ENCODE data around the gene CELF4.

Gene CELF4

DNA sequence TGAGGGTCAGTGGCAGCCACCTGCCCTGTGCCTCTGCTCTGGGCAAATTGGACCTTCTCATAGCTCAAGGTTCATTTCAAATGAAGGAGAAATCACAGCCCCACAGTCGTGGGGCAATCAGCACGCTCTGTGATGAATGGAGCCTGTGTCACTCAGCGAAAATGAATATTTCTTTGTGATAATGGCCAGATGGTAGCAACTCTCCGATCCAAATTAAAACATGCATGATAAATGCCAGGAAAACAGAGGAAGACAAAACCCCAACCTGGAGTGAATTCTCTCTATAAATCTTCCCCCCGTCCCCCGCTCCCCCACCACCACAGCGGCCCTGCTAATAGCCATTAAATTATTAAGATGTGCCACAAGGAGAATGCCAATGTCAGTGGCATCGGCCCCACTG, 258.4 kb downstream of the CELF4 start:
- no peak for DNase-seq

DNA sequence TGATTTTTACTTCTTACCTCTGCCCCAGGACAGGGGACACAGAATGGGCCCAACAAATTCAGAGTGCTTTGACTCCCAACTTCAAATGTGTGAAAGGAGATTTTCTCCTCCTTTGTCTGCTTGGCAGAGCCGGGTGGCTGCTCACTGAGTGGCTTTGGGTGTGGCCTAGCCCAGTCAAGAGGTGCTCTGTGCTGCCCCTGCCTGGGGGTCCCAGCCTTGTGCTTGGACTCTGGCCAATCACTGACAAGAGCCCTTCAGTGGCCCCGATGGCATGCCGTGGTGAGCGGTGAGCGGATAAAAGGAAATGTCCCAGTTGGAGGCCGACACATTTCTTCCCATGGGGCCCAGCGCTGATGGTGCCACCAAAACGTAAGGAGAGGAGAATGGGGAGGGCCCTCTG, 259.2 kb downstream of the CELF4 start:
- no peak for DNase-seq

DNA sequence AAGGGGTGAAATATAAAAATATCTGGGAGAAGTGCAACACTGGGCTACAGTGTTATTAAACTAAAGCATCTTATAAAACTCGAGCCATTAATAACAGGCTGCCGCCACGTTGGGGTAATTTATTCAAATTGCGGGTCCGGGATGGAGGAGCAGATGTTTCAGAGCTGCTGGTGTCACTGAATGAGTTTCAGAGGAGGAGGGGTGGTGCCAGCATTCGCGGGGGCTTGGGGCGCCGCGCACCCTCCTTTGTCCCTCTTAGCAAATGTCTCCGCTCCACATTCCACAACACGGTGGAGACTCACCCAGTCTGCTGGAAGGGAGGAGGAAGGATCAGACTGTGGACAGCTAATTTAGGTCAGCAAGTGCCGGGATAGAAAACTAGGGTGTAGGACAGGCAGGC, 260.5 kb downstream of the CELF4 start:
- no peak for DNase-seq

DNA sequence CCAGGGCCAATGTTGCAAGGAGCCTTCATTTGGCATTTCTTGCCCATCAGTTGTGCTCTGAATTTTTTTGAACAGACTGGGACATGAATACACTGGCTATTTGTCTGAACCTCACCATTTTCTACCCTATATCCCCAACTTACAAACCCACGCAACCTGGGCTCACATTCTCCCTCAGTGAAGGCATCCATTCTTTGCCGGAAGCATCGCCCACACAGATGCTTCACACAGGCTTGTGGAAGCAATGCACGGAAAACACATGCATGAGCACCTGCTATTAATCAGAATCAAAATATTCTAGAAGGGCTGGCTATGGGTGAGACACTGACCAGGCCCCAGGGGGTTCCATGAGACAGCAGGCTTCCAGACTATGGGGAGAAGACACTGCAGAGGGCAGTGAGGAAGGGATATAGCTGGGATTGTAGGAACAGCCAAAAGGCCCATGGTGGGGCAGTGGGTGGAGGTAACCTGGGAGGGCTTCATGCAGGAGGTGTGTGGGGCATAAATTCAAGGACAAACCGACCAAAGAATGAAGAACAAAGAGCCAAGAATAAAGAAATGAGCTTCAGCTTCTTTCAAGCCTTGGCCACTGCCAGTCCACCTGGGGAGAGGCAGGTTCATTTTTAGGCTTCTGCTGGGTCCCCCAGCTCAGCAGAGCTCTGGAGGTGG, 261.5 kb downstream of the CELF4 start:
- no peak for DNase-seq

DNA sequence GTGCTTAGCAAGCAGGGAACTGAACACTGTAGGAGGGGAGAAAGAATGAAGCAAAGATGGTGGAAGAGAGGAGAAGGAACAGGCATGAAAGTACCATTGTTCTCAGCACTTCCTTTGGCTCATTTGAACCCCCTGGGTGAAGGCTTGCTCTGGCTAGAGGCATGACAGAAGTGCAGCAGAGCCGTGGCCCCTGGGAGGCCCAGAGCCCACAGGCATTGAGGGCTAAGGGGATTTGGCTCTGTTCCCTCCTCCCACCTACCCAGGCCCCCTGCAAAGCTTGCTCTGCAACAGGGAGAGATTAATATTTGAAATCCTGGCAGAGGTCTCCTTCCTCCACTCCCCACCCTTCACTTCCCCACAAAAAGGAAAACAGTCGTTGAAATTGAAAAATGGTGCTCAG, 262.6 kb downstream of the CELF4 start:
- DNase-seq, result no peak

DNA sequence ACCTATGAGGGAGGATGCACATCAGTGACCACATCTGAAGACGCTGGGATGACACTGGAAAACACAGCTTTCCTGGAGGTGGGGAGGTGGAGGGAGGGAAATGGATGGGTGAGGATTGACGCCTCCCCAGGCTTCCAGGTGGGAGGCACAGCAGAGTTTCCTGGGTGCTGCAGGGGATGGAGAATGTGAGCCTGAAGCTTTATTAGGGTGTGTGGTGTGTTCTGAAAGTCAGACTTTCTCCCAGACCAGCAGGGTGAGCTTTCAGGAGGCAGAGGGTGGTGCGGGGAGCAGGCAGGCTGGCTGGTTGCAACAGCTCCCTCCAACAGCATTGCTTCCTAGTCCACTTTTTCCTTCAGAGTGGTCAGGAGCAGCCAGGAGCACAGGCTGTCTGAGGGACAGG, 263.1 kb downstream of the CELF4 start:
- DNase-seq, result no peak

DNA sequence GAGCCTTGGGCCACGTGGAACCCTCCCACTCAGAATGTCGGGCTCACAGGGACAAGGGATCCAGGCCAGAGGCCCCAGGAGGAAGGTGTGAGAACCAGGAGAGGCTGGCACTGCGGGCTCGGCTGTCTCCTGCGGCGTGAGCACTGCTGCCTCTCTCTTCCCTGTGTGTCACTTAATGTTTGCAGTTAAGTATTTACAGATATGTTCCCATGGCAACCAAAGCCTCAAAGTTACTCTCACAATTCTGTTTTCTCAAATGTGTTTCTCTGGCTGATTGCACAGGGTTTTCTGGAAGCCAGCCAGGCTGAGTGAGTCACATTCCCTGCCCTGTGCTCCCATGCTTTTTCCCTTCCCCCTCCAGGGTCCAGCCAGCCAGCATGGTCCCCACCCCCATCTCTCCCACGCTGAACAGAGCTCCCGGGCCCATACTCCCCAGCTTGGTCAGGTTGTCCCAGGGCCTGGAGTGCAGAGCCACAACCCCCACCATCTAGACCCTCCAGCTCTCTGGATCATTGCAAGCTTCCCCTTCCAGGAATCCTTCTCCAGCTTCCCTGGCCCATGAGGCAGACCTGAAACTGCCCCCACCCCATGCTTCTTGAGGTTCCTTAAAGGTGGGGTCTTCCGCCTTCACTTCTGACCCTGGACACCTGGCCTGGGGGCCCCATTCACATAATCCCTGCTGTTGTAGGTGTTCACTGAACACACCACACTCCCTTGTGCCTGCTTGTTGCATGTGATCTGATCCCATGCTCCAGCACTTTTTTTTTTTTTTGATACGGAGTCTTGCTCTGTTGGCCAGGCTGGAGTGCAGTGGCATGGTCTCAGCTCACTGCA, 265.9 kb downstream of the CELF4 start:
- no peak for DNase-seq

DNA sequence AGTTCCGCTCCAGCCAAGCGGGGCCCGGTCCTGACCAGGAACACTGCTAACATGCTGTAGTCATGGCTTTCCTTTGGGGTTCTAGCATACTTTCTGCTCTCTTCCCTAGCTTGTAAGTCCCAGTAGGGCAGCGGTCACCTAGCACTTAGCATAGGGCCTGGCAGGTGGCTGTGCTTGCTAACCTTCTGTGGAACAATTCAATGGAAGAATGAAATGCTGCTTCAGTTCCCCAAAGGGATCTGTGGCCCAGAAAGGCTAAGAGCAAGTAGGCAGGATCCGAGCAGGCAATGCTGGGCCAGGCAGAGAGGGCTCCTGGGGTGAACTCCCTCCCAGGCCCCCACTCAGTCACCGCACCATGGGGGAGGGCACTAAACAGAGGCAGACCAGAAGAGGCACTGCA, 266.8 kb downstream of the CELF4 start:
- no peak for DNase-seq

DNA sequence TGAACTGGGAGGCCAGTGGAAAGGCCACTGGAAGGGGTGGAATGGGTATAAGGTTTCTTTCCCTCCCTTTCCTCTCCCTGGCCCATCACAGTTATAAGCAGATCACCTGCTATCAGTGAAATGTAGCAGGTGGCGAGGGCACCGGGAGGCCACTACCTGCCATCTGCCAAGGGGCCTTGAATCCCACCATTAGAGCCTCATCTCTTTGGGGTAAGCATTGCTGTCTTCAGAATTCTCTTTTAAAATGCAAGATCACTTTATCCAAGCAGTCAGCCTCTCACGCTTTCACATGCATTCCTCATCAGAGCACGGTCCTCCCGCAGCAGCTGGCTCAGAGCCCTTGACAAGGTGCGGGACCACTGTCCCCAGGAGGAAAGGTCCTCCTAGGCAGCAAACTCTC, 268.5 kb downstream of the CELF4 start:
- DNase-seq, result no peak

DNA sequence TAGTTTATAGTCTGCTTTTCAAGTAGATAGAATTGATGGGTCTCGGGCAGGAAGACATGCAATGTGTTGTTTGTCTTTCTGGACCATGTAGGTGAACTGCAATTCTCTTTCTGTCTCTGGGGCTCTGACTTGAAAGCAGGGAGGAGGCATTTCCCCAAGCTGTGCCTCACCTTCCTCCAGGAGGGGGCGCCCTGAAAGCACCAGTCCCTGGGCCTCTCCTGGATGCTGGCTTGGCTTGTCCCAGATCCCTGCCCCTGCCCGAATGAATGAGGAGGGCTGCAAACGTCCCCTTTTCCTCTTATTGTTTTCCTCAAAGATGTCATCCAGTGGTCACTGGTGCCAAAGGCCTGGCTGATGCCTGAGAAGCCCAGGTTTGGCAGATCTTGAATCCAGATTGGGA, 270.6 kb downstream of the CELF4 start:
- no peak for DNase-seq

DNA sequence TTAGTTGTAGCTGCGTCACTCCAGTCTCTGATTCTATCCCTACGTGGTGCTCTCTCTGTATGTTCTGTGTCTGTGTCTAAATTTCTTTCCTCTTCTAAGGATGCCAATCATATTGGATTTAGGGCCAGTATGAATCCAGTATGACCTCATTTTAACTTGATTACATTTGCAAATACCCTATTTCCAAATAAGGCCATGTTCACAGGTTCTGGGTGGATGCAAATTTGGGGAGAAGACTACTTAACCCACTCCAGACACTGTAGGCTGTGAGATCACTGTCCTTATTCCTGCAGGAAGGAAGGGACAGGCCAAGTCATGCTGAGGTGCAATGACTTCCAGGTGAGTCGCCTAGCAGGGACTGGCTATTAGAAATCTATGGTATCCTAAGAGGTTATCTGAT, 272.2 kb downstream of the CELF4 start:
- DNase-seq, result no peak

DNA sequence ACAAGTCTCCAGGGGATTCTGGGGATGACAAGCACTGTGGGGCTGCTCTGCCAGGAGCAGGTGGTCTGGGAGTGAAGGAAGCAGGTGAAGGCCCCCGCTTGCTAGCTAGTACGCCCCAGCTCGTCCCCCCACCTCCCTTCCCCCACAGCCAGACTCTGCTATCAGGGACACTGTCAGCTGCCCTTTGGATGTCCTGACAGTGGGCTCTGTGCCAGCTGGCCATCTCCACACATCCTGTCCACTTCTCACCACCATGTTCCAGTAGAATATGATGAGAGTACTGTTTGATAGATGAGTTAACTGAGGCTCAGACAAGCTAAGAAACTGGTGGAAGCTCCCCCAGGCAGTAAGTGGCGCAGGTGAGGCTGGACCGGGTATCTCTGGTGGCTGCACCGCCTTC, 276.2 kb downstream of the CELF4 start:
- DNase-seq, result no peak

DNA sequence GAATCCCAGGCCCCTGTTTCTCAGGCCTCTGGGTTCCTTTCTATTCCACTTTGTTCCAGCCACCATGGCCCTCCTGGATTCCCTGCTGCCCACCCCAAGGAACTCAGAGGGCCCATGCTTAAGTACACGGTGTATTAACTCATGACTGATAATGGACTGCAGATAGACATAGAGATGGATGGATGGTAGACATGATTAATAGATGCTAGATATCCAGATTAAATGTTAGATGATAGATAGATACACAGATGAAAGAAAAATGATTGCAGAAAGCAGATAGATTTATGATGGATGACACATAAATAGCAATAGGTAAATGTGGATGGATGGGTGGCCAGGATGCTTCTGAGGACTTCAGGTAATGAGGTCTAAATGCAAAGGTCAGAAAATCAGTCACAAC, 278.0 kb downstream of the CELF4 start:
- no peak for DNase-seq

DNA sequence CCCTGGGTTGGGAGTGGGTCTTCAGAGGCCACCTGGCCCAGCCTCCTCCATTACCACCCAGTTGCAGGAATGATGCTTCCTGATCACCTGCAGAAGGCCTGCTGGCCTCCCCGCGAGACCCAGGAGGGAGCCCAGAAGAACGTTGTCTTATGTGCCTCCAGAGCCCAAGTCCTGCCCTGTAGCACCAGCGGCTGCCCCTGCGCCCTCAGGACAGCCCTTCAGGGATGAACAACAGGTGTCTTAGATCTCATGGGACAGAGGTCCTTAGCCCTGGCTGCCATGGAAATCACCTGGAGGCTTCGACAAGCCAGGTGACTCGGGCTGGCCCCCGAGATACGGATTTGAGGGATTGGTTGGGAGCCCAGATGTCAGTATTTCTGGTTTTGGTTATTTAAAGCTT, 278.8 kb downstream of the CELF4 start:
- DNase-seq, result no peak

DNA sequence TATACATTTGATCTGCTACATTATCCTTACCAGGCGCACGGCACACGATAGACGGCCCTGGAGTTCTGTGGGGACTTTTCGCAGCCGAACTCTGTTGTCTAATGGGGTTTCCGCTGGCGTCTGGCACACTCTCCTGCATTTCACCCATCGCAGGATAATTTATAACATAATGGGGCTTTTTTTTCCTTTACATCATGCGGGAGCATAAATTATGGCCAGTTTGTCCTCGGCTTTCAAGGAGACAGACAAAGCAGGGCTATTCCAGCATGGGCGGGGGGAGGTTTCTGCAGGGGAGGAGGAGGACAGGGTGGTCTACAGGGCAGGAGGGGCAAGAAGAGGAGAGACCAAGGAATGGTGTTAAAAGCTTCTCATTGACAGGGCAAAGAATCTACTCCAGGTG, 279.8 kb downstream of the CELF4 start:
- DNase-seq, result no peak

DNA sequence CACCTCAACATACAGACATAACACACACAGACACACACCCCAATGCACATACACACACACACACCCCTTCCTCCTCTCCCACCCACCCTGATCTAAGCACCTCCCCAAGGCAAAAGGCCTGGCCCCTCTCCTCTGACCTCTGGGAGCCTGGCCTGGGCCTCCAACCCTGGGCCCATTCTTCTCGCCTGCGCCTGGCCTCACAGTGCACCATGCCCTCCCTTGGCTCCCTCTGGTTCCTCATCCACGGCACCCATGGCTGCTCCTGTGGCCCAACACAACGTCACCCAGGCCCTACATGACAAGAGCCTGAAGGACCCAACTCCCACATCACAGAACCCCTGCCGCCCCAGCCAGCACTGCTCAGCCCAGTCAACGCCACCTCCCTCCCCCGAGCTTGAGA, 281.3 kb downstream of the CELF4 start:
- DNase-seq, result no peak

DNA sequence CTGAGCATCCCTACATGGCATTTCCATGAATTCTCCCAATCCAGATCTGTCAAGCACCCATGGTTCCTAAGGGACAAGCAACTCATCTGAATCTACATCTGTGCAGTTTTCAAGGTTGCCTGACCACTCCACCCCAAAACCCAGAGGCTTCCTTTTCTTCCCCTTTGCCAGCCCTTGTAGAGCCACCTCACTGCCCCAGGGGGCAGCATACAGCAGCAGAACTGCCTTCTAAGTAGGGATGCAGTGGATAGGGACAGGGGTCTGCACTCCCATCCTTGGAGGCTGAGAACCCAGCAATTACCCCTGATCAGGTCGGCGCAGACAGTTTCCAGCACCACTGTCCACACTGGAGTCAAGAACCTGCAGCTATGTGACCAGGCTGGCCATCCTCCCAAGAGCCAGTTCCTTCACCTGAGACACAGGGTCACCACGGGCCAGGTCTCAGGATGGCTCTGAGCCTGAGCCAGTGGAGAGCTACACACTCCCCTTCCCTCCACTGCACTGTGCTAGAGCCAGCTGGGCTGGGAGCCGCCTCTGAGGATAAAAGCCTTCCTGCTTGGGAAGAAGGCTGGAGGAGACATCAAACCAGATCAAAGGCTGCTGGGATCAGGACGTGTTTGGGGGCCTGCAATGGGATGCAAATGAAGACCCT, 283.1 kb downstream of the CELF4 start:
- DNase-seq, result no peak

DNA sequence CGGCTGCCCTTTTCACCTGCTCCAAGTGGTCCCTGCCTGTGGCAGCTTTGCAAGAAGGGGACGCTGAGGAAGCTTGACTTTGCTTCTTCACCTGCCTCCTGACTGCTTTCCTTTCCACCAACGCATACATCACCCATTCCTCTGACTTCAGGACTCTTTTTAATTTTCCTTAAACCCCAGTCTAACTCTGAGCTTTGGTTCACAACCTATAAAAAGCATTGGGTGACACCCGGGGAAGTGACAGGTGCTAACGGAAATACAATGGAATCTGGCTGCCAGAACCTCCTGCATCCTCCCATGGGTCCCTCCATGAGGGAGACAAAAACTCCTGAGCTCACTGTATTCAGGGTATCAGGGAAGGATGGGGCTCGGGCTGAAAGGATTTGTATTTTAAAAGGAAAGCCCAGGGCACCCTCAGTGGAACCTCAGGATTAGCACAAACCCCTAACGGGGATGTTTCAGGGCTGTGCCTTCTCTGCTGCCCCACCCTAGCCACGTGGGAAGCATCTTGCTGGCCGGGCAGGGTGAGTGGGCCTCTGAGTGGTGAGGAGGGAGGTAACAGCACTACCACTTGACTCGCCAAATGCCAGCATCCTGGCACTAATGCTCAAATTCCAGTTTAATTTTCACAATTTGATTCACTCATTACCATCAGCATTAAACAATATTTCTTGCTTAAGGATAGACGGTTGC, 284.8 kb downstream of the CELF4 start:
- DNase-seq, result no peak

DNA sequence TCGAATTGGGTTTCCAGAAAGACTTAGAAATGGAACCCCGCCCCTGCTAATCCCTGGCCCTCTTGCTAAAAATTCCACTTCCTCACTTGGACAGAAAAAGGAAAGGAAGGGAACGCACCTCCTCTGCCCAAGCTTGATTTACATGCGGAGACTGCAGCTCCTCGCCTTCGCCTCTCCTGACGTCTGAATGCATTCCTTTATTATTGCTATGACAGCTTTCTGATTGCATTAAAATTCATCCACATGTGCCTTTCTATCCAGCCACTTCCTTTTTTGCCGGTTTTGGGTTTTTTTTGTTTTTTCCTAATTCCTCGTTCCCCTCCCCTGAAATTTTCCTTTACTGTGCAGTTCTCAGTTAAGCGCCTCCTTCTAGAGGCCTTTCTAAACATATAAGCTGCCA, 287.8 kb downstream of the CELF4 start:
- no peak for DNase-seq

DNA sequence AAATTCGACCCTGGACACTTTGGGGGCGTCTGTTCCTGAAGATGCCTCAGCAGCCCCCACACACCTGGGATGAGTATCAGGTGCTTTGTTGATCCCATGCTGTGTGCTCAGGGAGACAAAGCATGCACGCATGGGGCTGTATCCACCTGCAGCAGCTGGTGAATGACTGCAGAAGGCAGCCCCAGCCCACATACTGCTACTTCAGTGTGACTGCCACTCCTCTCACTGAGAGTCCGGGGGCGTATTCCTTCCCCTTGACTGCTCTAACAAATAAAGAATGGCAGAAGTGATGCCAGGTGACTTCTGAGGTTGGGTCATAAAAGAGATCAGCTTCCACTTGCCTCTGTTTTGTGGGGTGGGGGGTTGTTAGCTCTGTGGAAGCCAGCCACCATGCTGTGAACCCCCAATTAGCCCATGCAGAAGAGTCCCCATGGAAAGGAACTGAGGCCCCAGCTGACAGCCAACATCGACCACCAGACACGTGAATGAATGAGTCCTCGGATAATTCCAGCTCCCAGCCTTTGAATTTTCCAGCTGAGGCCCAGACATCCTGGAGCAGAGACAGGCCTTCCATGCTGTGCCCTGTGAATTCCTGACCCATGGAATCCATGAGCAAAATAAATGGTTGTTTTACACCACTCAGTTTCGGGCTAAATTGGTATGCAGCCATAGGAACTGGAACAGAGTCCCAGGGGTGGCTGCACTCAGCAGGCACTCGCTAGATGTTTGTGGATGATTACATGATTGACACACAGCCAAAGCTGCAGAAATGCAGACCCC, 289.3 kb downstream of the CELF4 start:
- DNase-seq, result no peak

DNA sequence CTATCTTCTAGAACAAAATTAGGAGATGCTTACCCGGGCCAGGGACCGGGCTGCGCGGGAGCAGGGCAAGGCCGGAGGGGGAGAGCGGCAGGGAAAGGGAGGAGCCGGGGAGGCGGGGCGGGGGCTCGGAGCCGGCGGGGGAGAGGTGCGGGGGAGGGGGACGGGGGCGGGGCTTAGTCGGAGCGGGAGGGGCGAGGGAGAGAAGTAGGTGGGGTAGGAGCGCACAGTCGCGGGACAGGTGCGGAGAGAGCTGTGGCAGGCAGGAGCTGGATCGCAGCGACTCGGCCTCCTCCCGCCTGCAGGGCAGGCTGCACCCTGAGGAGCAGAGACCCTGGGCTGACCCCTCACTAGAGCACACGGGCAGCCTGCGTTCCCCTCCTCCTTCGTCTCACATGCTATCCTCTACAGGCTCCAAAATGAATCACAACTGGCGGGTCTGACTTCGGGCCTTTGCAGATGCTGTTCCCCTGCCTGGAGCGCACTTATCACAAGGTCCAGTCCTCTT, 290.3 kb downstream of the CELF4 start:
- no peak for DNase-seq

Measured in activated naive CD4-positive, alpha-beta T cell treated with Interleukin-2 at 50 U/mL for 16 hours (primary cell).